Breast epithelium (tissue), 4 donors: ENCODE measurements around the gene MX1. TPM values are rescaled to one million over a fixed set of nuclear protein-coding genes. Genes with fewer than 3 reads are reported as not detected.

Experiments used
- DNase-seq, 2 donors: peaks; one replicate each; pipeline ENCODE4 v3.0.0-alpha.2; 2019; ENCODE audit warnings: low spot score in 2 of 2
- H3K27ac ChIP-seq, 2 donors: fragments of 200-600 bp; sonication (generic) in 1 of 2; one replicate each; pipeline ENCODE4 v1.5.1; 2016 to 2019; ENCODE audit warnings: mild to moderate bottlenecking in 1 of 2
- H3K27me3 ChIP-seq, 2 donors: fragments of 200-600 bp; sonication (generic) in 1 of 2; one replicate each; pipeline versions ENCODE4 v1.5.1 to v1.6.0; 2017 to 2019; ENCODE audit warnings: control low read depth in 1 of 2, mild to moderate bottlenecking in 1 of 2
- H3K36me3 ChIP-seq: fragments of 200-600 bp; one replicate; pipeline ENCODE4 v1.5.1; 2019
- H3K4me1 ChIP-seq, 2 donors: fragments of 200-600 bp; sonication (generic); one replicate each; pipeline ENCODE4 v1.5.1; 2016 to 2019; ENCODE audit warnings: control low read depth in 1 of 2
- H3K4me3 ChIP-seq, 3 donors: fragments of 200-600 bp; sonication (generic); 1 replicate in 2 of 3; 2 replicates in 1 of 3; pipeline ENCODE4 v1.5.1; 2016 to 2019; ENCODE audit warnings: mild to moderate bottlenecking in 3 of 3, moderate library complexity in 2 of 3
- H3K9me3 ChIP-seq, 2 donors: fragments of 200-600 bp; sonication (generic) in 1 of 2; one replicate each; pipeline ENCODE4 v1.5.1; 2016 to 2019; ENCODE audit warnings: control low read depth in 1 of 2
- POLR2A ChIP-seq: fragments of 450-650 bp; IDR thresholded peaks from one replicate; pipeline ENCODE4 v1.6.1; 2016; ENCODE audit warnings: antibody characterized with exemption, mild to moderate bottlenecking, moderate library complexity
- POLR2AphosphoS5 ChIP-seq, 3 donors: sonication (generic); formaldehyde crosslinking; IDR thresholded peaks; one replicate each; pipeline ENCODE4 v1.6.1; 2017; ENCODE audit warnings: antibody characterized with exemption in 3 of 3
- intact Hi-C: fragments of 100-400 bp; cut with DNase I; formaldehyde crosslinking; loops from one replicate; pipeline ENCODE4 v1.15.1; 2023; ENCODE audit warnings: low total_unique reads
- total RNA-seq, 3 donors: library from RNA; depleted of rRNA; stranded (reverse); fragments of >200 nt; gene quantifications; one replicate each; pipeline ENCODE4 v1.1.0, GENCODE V29; 2016
- TF ChIP-seq, protein P1 (sequence below), 3 donors: fragments of 450-650 bp; IDR thresholded peaks; one replicate each; pipeline ENCODE4 v1.5.1; 2016 to 2017; ENCODE audit warnings: antibody characterized with exemption in 3 of 3, mild to moderate bottlenecking in 3 of 3, moderate library complexity in 3 of 3

Gene MX1
- total RNA-seq, 3 donors from 2014 or later, result 13.4 to 23.1 (median 21.8) TPM

- intact Hi-C loops, result no loop called here
- Histone ChIP-seq H3K27me3 (no peaks in the 10 kb centered on the region), H3K36me3 (no peaks in the 10 kb centered on the region), H3K9me3 (no peaks in the 10 kb centered on the region), H3K4me3 (no peak overlapping the region), H3K27ac (no peak overlapping the region), H3K4me1 (no peaks in the 10 kb centered on the region)
- TF ChIP-seq POLR2A (no peak), POLR2AphosphoS5 (IDR thresholded peaks at IDR 0.05) (no peak)
- TF ChIP-seq, protein P1, sequence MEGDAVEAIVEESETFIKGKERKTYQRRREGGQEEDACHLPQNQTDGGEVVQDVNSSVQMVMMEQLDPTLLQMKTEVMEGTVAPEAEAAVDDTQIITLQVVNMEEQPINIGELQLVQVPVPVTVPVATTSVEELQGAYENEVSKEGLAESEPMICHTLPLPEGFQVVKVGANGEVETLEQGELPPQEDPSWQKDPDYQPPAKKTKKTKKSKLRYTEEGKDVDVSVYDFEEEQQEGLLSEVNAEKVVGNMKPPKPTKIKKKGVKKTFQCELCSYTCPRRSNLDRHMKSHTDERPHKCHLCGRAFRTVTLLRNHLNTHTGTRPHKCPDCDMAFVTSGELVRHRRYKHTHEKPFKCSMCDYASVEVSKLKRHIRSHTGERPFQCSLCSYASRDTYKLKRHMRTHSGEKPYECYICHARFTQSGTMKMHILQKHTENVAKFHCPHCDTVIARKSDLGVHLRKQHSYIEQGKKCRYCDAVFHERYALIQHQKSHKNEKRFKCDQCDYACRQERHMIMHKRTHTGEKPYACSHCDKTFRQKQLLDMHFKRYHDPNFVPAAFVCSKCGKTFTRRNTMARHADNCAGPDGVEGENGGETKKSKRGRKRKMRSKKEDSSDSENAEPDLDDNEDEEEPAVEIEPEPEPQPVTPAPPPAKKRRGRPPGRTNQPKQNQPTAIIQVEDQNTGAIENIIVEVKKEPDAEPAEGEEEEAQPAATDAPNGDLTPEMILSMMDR (IDR thresholded peaks at IDR 0.05), result no peak
- no peak for DNase-seq
These were observed 2.8 kb downstream of the MX1 start for GRCh38 chr21:41428847-41429246.

DNA sequence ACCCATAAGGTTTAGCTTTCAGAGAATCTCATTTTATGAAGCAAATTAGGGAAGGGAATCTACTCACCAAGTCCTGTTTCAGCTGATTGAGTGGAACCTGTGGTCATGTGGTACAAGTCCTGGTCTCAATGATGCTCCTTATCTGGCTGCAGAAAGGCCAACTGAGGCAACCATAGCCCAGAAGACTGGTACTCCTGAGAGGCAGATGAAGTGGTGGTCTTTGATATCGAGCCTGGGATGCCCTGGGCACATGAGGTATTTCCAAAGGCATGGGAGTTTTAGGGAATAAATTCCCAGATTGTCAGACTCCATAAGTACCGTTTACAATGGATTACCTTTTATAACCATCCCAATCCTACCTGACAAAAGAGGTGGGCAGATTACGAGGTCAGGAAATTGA is 3.3 kb downstream of the MX1 start:
- intact Hi-C loops, result no loop called here
- H3K27ac ChIP-seq, result no peak overlapping the region
- H3K4me1 ChIP-seq, result no peaks in the 10 kb centered on the region
- DNase-seq, result no peak
- TF ChIP-seq, protein P1 (IDR thresholded peaks at IDR 0.05), result no peak
- TF ChIP-seq POLR2A, result no peak
- no peak for TF ChIP-seq POLR2AphosphoS5 (IDR thresholded peaks at IDR 0.05)
- H3K36me3 ChIP-seq, result no peaks in the 10 kb centered on the region
- no peak overlapping the region for H3K4me3 ChIP-seq
- H3K9me3 ChIP-seq, result no peaks in the 10 kb centered on the region
- H3K27me3 ChIP-seq, result no peaks in the 10 kb centered on the region

DNA sequence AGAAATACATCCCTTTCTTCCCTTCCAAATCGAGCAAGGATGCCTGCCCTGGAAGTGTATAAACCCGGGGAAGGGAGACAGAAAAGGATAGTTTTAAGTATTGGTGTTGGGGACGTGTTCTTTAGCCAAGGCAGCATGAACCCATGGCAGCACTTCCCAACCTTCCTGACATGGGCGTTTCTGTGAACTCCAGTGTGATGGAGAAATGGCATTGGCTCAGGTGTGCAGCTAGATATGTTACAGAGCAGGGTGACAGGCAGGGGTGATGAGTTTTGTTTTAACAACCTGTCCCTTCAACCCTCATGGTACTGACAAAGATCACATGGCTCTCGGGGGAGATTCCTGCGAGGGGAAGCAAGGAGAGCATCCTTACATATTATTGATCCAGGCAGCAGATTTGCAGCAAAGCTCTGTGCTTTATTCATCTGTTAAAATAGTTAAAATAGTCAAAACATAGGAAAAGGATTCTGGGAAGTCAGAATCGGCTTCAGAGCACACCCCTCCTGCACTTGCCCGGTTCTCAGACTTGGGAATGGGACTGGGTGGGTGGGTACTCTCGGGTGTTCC is 4.0 kb downstream of the MX1 start:
- intact Hi-C loops, result no loop called here
- DNase-seq, result no peak
- H3K27me3 ChIP-seq, result no peaks in the 10 kb centered on the region
- TF ChIP-seq POLR2A (no peak), POLR2AphosphoS5 (IDR thresholded peaks at IDR 0.05) (no peak)
- TF ChIP-seq, protein P1 (IDR thresholded peaks at IDR 0.05), result no peak
- no peak overlapping the region for H3K27ac ChIP-seq
- no peaks in the 10 kb centered on the region for H3K36me3 ChIP-seq
- H3K4me3 ChIP-seq, result no peak overlapping the region
- H3K9me3 ChIP-seq, result peaks cover 0 to 3% of the 10 kb centered on the region in 2 donors
- H3K4me1 ChIP-seq, result no peaks in the 10 kb centered on the region

DNA sequence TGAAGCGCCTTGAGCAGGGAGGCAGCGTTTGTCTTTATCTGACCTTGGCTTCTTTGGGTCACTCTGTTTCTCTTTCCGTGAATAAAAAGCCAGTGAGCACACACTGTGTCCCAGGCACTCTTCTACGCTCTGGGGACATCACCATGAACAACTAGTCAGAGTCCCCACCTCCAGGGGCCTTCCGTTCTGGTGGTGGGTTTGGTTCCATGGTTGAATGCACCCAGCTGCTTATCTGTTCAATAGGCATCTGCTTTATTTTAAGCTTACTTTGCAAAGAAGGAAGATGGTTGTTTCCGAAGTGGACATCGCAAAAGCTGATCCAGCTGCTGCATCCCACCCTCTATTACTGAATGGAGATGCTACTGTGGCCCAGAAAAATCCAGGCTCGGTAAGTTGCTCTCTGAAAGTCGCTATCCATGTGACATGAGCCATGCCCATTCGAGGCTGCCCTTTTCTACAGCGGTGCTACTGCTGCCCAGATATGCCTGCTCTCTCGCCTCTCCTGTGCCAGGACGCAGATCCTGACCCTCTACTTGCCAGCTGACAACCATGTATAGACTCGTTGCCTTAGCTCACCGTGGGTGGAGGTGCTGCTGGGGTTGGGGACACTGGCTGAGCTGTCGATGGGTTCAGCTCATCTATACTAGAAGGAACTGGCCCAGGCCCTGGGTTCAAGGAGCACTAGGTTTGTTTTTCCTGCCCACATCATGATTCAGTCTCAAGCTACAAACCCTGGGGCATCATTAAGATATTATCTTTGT is 5.9 kb downstream of the MX1 start:
- no peak for DNase-seq
- no peaks in the 10 kb centered on the region for H3K27me3 ChIP-seq
- no peak overlapping the region for H3K27ac ChIP-seq
- H3K36me3 ChIP-seq, result peaks cover 6% of the 10 kb centered on the region
- no peaks in the 10 kb centered on the region for H3K4me1 ChIP-seq
- intact Hi-C loops, result no loop called here
- H3K9me3 ChIP-seq, result peaks cover 0 to 4% of the 10 kb centered on the region in 2 donors
- no peak overlapping the region for H3K4me3 ChIP-seq
- no peak for TF ChIP-seq POLR2AphosphoS5 (IDR thresholded peaks at IDR 0.05)
- no peak for TF ChIP-seq POLR2A
- TF ChIP-seq, protein P1 (IDR thresholded peaks at IDR 0.05), result no peak
